ENCODE measurements around the gene AGPS. TPM values are rescaled to one million over a fixed set of nuclear protein-coding genes. Genes with fewer than 3 reads are reported as not detected.
A peak's percentile ranks its signal among the peaks of the same experiment; 100 is the strongest.

The AGPS gene
- total and polyA plus RNA-seq, 2 of the 13 experiments (the other 11 are each of a cell fraction or from before 2014, with no cell fraction given) = 39.4 to 99.0 TPM

- TF ChIP-seq ZNF646 (CRISPR knock-in tag; IDR thresholded peaks at IDR 0.05) (no peak), TFAP4 (IDR thresholded peaks at IDR 0.05; ENCODE audit: borderline replicate concordance, low read depth) (no peak; the same call in 1 of the 2 replicates), HMGXB3 (CRISPR knock-in tag; IDR thresholded peaks at IDR 0.05; ENCODE audit: borderline replicate concordance) (no peak), THYN1 (CRISPR knock-in tag; IDR thresholded peaks at IDR 0.05; ENCODE audit: borderline replicate concordance, low read depth) (peak; percentile 38; the same call in 1 of the 2 replicates), ETV6 (CRISPR knock-in tag; conservative IDR thresholded peaks at IDR 0.05) (no peak), SNAPC5 (CRISPR knock-in tag; IDR thresholded peaks at IDR 0.05; ENCODE audit: borderline replicate concordance) (peak; percentile 78; the same call in 1 of the 2 replicates), GPBP1L1 (CRISPR knock-in tag; IDR thresholded peaks at IDR 0.05) (no peak), ZNF607 (CRISPR knock-in tag; IDR thresholded peaks at IDR 0.05; ENCODE audit: borderline replicate concordance) (peak; percentile 37; the same call in 1 of the 2 replicates), PPARG (CRISPR knock-in tag; conservative IDR thresholded peaks at IDR 0.05) (no peak; the same call in 1 of the 2 replicates), ZFP36L1 (CRISPR knock-in tag; IDR thresholded peaks at IDR 0.05) (no peak), ZNF10 (CRISPR knock-in tag; IDR thresholded peaks at IDR 0.05; ENCODE audit: borderline replicate concordance, low read depth) (no peak), ZMYM4 (CRISPR knock-in tag; IDR thresholded peaks at IDR 0.05) (peak; percentile 75; the same call in 1 of the 2 replicates), SOX5 (CRISPR knock-in tag; IDR thresholded peaks at IDR 0.05; ENCODE audit: borderline replicate concordance) (peak; percentile 38; the same call in 1 of the 2 replicates)
Observed at GRCh38 chr2:177552422-177553175, 160.0 kb downstream of the AGPS start (continued).
